IPS-15b (cell line): Measurements from ENCODE around the gene LILRA6.
"Not testable (repeated sequence)": the region's sequence is repeated elsewhere in the genome, so short reads cannot be mapped to it uniquely, and the experiment has no call there.

Source experiments
- H3K27me3 ChIP-seq: one replicate; pipeline ENCODE4 v1.6.1; 2013; ENCODE audit warnings: low read length; ENCODE audit not compliant: control insufficient read depth, insufficient read depth
- H3K36me3 ChIP-seq: one replicate; pipeline ENCODE4 v1.6.1; 2013; ENCODE audit warnings: low read length; ENCODE audit not compliant: control insufficient read depth, insufficient read depth
- H3K4me1 ChIP-seq: one replicate; pipeline ENCODE4 v1.6.1; 2013; ENCODE audit warnings: mild to moderate bottlenecking, low read length; ENCODE audit not compliant: control insufficient read depth, insufficient read depth
- H3K4me3 ChIP-seq: one replicate; pipeline ENCODE4 v1.5.1; 2013; ENCODE audit warnings: low read depth, low read length
- H3K9ac ChIP-seq: one replicate; pipeline ENCODE4 v1.6.1; 2013; ENCODE audit warnings: low read depth, mild to moderate bottlenecking, low read length
- H3K9me3 ChIP-seq: one replicate; pipeline ENCODE4 v1.6.1; 2013; ENCODE audit warnings: mild to moderate bottlenecking, low read length; ENCODE audit not compliant: control insufficient read depth, insufficient read depth

The LILRA6 gene

DNA sequence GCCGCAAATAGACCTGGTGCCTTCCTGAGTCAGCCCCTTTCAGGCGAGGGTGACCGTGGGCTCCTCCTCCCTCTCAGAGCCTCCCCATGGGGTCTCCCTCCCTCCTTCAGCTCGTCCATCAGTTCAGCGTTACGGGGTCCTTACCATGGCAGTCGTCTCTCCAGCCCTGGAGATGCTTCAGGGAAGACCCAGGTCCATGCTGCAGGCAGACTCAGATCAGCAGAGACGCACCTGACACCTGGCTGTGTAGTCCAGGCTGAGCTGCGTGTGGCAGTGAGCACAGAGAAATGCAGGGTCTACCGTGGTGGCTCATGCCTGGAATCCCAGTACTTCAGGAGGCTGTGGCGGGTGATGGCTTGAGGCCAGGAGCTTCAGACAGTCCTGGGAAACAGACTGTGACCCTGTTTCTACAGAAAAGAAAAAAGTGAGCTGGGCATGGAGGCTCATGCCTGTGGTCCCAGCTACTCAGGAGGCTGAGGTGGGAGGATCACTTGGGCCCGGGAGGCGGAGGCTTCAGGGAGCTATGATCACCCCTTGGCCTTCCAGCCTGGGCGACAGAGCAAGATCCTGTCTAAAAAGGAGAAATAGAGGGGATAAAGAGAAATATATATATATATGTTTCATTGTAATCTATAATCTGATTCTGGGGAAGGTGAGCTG lies 19.2 kb downstream of the LILRA6 start:
- H3K27me3 ChIP-seq, H3K36me3 ChIP-seq, H3K9ac ChIP-seq, H3K9me3 ChIP-seq, H3K4me3 ChIP-seq, H3K4me1 ChIP-seq: not testable (repeated sequence)

DNA sequence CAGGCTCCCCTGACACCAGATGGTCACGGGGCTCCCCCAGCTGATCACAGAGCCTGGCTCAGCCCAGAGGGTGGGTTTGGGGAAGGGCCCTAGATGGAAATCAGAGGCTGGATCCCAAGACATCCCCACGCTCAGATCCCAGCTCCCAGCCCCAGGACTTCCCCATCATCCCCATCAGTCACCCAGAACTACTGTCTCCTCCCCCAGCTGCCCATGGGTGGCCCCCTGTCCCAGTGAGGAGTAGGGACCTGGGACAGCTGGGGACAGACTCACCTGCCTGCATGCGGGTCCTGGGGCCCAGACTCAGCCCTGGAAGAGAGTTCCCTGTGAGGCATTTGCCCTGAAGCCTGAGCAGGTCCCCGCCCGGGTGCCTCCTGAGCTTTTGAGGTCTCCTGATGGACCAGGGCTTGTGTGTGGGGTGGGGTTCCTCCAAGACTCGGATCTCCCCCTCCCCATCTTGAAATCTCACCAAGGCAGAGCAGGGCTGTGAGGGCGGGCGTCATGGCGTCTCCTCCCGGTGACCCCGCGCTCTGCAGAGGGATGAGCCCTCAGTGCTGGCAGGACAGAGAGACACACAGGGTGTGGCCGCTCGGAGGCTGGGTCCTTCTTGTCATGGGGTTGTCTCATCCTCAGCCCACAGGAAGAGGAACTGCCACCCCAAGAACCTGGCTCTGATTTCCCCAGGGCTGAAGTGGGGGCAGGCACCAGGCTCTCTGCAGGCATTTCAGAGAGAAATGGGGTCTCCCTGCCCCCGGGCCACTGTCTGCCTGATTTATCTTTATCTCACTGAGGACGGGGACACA lies 19.9 kb downstream of the LILRA6 start, which contains the start of gene LILRB3:
Gene LILRB3, minus strand, starts transcription at position 534 of the 803 bp plus-strand sequence. Its CDS starts 31 bp downstream, at position 503.
- H3K4me1 ChIP-seq, H3K27me3 ChIP-seq, H3K36me3 ChIP-seq, H3K9me3 ChIP-seq, H3K9ac ChIP-seq, H3K4me3 ChIP-seq: not testable (repeated sequence)

DNA sequence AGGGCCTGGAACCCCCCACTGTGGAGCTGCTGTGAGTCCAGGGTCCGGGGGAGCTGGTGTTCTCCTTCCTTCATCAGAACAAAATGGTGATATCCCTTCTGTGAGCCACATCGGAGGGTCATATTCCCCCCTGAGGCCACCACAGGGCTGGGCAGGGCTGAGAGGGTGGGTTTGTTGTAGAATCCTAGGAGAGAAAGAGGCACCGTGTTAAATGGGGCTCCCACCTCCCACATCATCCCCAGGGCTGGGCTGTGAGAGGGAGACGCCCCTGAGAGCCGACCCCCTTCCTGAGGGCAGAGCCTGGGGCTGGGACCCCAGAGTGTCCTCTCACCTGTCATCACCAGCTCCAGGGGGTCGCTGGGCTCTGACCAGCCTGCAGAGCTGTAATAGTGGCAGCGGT lies 20.6 kb downstream of the LILRA6 start:
- H3K4me3 ChIP-seq, H3K4me1 ChIP-seq, H3K36me3 ChIP-seq, H3K9me3 ChIP-seq, H3K9ac ChIP-seq, H3K27me3 ChIP-seq: not testable (repeated sequence)

DNA sequence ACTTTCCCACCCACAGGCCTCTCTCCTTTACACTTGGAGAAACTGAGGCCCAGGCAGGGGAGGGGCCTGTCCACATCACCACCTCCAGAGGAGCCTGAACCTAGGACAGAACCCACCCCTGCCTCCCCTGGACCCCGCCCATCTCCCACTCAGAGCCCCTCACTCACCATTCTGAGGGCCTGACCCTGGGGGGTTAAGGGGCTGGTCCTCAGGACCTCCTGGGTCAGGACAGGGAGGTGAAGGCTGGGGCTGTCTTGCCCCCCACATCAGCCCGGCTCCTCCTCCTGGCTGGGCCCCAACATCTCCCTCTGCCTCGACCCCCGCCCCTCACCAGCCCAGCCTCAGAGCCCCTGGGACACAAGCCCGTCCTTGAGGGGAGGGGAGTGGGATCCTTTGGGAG lies 22.9 kb downstream of the LILRA6 start:
- not testable (repeated sequence) for H3K27me3 ChIP-seq, H3K9me3 ChIP-seq, H3K9ac ChIP-seq, H3K36me3 ChIP-seq, H3K4me1 ChIP-seq, H3K4me3 ChIP-seq

DNA sequence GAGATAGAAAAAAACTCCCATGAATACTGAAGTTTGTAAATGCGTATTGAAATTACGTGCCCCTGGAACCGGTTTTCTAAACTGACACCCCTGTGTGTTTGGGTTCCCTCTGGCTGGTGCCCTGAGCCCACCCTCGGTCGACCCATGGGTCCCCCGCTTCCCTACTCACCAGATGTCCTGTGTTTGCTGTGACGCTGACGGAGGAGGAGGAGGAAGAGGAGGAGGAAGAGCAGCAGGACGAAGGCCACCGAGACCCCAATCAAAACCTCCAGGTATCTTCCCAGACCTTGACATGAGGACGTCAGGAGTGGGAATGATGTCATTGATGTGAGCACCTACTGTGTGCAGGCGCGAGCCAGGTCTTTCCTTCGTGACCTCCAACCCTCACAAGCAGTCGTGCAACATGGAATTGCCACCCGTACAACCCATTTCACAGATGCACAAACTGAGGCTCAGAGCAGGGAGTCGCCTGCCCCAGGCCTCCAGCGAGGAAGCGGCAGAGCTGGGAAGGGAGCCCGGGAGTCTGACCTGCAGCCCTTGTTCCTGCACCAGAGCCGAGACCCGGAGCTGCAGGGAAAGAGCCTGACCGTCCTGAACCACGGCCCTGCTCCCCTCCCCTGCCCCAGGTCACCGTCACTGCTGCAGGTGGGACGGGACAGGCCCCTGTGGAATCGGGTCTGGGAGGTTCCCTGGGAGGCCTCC lies 23.5 kb downstream of the LILRA6 start:
- Histone ChIP-seq H3K27me3 (no peaks in the 10 kb centered on the region), H3K9ac (no peak overlapping the region), H3K4me1 (no peaks in the 10 kb centered on the region), H3K9me3 (no peaks in the 10 kb centered on the region), H3K4me3 (no peak overlapping the region), H3K36me3 (peaks cover 5% of the 10 kb centered on the region)

DNA sequence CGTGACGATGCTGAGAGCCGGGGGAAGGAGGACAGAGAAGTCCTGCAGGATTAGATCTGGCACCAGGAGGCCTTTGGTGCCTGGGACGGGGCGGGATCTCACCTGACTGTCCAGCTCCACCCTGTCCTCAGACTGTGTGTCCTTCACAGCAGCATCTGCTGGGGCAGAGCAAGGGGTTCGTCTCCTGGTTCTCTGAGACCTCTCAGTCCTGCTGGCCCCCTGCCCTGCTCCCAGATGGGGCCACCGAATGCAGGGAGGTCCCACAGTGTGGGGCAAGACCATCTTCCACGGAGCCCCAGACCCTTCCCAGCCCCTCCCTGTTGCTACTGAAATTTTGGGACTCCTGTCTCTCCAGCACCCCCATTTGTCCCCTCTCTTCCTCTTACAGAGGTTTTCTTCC lies 24.3 kb downstream of the LILRA6 start:
- no peak overlapping the region for H3K9ac ChIP-seq
- no peak overlapping the region for H3K4me3 ChIP-seq
- H3K27me3 ChIP-seq, result no peaks in the 10 kb centered on the region
- H3K36me3 ChIP-seq, result peaks cover 5% of the 10 kb centered on the region
- no peaks in the 10 kb centered on the region for H3K4me1 ChIP-seq
- H3K9me3 ChIP-seq, result no peaks in the 10 kb centered on the region

DNA sequence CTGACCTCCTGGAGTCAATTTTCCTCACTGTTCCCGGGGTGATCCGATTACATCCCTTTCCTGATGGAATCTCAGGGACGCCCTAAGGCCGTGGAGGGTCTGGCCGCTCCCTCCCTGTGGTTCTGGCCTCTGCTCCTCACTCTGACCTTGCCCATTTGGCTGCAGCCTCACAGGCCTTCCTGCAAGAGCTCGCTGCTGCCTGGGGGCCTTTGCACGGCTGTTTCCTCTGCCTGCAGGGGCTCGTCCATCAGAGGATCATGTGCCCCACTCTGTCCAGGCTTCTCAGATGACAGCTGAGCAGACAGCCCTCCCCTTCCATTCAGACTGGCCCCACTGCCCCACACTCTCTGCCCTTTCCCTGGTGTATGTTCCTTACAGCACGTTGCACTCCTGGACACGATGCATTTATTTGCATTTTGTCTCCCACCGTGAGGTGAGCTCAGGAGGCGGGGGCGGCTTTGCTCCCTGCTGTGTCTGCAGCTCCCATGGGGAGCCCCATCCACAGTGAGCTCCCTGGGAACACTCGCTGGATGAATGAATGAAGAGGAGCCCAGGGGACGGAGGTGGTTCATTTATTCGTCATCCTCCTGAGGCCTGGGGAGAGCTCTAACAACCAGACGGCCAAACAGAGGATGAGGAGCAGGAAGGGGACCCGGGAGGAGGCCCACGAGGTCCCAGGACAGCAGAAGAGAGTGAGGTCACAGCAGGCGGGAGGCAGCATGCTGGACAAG lies 24.9 kb downstream of the LILRA6 start:
- not testable (repeated sequence) for H3K9me3 ChIP-seq, H3K4me1 ChIP-seq, H3K27me3 ChIP-seq, H3K4me3 ChIP-seq, H3K9ac ChIP-seq, H3K36me3 ChIP-seq

DNA sequence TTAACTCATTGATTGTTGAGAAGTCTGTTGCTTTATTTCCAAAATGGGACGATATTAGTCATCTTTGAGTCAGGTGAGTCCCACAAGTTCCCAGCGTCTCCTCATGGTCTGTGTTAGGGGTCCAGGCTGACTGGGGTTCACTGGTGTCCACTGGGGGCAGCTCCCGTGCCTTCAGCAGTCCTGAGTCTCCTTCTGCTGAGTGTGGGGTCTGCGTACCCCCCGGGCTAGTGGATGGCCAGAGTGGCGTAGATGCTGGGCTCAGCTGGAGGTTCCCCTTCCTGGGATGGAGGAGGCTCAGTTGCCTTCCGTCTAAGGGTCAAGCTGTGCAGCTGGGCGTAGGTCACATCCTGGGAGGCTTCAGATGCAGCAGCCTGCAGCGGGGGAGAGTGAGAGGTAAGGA lies 25.7 kb downstream of the LILRA6 start:
- H3K36me3 ChIP-seq, result peaks cover 5% of the 10 kb centered on the region
- H3K9ac ChIP-seq, result no peak overlapping the region

DNA sequence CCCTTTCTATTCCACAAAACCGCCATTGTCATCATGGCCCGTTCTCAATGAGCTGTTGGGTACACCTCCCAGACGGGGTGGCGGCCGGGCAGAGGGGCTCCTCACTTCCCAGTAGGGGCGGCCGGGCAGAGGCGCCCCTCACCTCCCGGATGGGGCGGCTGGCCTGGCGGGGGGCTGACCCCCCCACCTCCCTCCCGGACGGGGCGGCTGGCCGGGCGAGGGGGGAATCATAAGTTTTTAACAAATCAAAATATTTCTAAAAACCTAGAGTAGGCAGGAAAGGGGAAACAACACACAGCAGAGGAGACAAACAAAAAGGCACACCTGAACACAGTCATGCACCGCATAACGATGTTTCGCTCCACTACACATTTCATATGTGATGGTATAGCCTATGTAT lies 27.9 kb downstream of the LILRA6 start:
- H3K9ac ChIP-seq, H3K27me3 ChIP-seq, H3K9me3 ChIP-seq, H3K4me3 ChIP-seq, H3K36me3 ChIP-seq, H3K4me1 ChIP-seq: not testable (repeated sequence)

More for the DNA sequence above, 25.7 kb downstream of the LILRA6 start:
- no peaks in the 10 kb centered on the region for H3K4me1 ChIP-seq
- no peak overlapping the region for H3K4me3 ChIP-seq
- H3K27me3 ChIP-seq, result no peaks in the 10 kb centered on the region
- no peaks in the 10 kb centered on the region for H3K9me3 ChIP-seq

DNA sequence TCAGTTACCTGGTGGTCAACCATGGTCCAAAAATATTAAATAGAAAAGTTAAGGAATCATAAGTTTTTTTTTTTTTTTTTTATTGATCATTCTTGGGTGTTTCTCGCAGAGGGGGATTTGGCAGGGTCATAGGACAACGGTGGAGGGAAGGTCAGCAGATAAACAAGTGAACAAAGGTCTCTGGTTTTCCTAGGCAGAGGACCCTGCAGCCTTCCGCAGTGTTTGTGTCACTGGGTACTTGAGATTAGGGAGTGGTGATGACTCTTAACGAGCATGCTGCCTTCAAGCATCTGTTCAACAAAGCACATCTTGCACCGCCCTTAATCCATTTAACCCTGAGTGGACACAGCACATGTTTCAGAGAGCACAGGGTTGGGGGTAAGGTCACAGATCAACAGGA lies 28.4 kb downstream of the LILRA6 start:
- not testable (repeated sequence) for H3K4me1 ChIP-seq, H3K9me3 ChIP-seq, H3K4me3 ChIP-seq, H3K9ac ChIP-seq, H3K36me3 ChIP-seq, H3K27me3 ChIP-seq

DNA sequence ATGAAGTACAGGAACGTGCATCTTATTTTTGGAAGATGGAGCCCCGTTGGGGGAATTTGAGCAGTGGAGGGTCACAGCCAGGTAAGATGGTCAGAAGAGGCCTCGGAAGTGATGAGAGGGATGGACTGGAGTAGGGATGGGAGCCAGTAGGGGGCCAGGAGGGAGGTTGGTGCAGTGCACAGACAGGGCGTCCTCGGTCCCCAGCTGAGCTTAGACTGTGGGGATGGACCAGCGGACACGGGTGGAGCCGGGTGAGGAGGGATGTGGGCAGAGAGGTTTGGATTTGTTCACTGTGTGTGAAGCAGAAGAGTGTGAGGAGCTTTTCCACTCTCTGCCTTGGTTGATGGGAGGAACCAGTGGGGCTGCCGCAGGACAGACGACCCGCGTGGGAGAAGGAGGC lies 31.4 kb downstream of the LILRA6 start:
- Histone ChIP-seq H3K4me1 (peaks cover 4% of the 10 kb centered on the region), H3K4me3 (no peak overlapping the region), H3K27me3 (no peaks in the 10 kb centered on the region), H3K9ac (no peak overlapping the region), H3K36me3 (peaks cover 25% of the 10 kb centered on the region), H3K9me3 (no peaks in the 10 kb centered on the region)
